Fibroblast of lung (primary cell): Measurements from ENCODE around the gene CTTNBP2NL. TPM values are rescaled to one million over a fixed set of nuclear protein-coding genes. Genes with fewer than 3 reads are reported as not detected.
A peak's percentile ranks its signal among the peaks of the same experiment; 100 is the strongest.
"Not testable (repeated sequence)": the region's sequence is repeated elsewhere in the genome, so short reads cannot be mapped to it uniquely, and the experiment has no call there.

Experiments
- DNase-seq, 2 donors: peaks; one replicate each; pipeline versions ENCODE4 v3.0.0 to v3.0.0-alpha.2; 2010; ENCODE audit warnings: low read depth in 2 of 2
- H2AFZ ChIP-seq: 2 replicates; pipeline ENCODE4 v1.5.1; 2012; ENCODE audit warnings: low read length, control low read depth, inconsistent platforms
- H3K27ac ChIP-seq: 2 replicates; pipeline ENCODE4 v1.5.1; 2011; ENCODE audit warnings: low read length, control low read depth; ENCODE audit not compliant: insufficient read depth
- H3K27me3 ChIP-seq: 2 replicates; pipeline ENCODE4 v1.5.1; 2011; ENCODE audit warnings: mild to moderate bottlenecking, low read length; ENCODE audit not compliant: control insufficient read depth, insufficient read depth
- H3K36me3 ChIP-seq: 2 replicates; pipeline ENCODE4 v1.5.1; 2011; ENCODE audit warnings: low read length; ENCODE audit not compliant: control insufficient read depth, insufficient read depth
- H3K4me1 ChIP-seq: 2 replicates; pipeline ENCODE4 v1.5.1; 2011; ENCODE audit warnings: low read length; ENCODE audit not compliant: control insufficient read depth, insufficient read depth; ENCODE audit errors: extremely low read depth
- H3K4me2 ChIP-seq: 2 replicates; pipeline ENCODE4 v1.5.1; 2011; ENCODE audit warnings: low read length, control low read depth; ENCODE audit not compliant: insufficient read depth; ENCODE audit errors: extremely low read depth
- H3K4me3 ChIP-seq, 4 experiments: fragments of 200-600 bp in 1 of 4; sonication (generic) in 1 of 4; replicated peaks in 1 of 4; 2 replicates each; pipeline ENCODE4 v1.5.1; 2011 to 2016; ENCODE audit warnings: low read length in 4 of 4, low read depth in 3 of 4, mild to moderate bottlenecking in 3 of 4, control low read depth in 2 of 4, inconsistent platforms in 1 of 4, mixed read lengths in 1 of 4; ENCODE audit not compliant: insufficient read depth in 1 of 4; ENCODE audit errors: control extremely low read depth in 1 of 4
- H3K79me2 ChIP-seq: 2 replicates; pipeline ENCODE4 v1.5.1; 2012; ENCODE audit warnings: mild to moderate bottlenecking, low read length, inconsistent platforms; ENCODE audit not compliant: control insufficient read depth, insufficient read depth
- H3K9ac ChIP-seq: 2 replicates; pipeline ENCODE4 v1.5.1; 2011; ENCODE audit warnings: mild to moderate bottlenecking, low read length, control low read depth; ENCODE audit not compliant: insufficient read depth
- H3K9me3 ChIP-seq: 2 replicates; pipeline ENCODE4 v1.5.1; 2012; ENCODE audit warnings: low read depth, low read length; ENCODE audit not compliant: control insufficient read depth, insufficient read depth
- H4K20me1 ChIP-seq: 2 replicates; pipeline ENCODE4 v1.5.1; 2011; ENCODE audit warnings: low read length; ENCODE audit not compliant: control insufficient read depth, insufficient read depth; ENCODE audit errors: extremely low read depth
- CTCF ChIP-seq, 2 donors: IDR thresholded peaks in 1 of 2; conservative IDR thresholded peaks in 1 of 2; 1 replicate in 1 of 2; 2 replicates in 1 of 2; pipeline ENCODE4 v1.5.1; 2011 to 2012; ENCODE audit warnings: low read length in 2 of 2, control low read depth in 1 of 2, inconsistent platforms in 1 of 2, low read depth in 1 of 2, mild to moderate bottlenecking in 1 of 2
- EZH2 ChIP-seq: IDR thresholded peaks from 2 replicates; pipeline ENCODE4 v1.5.1; 2012; ENCODE audit warnings: low read length, control low read depth, mild to moderate bottlenecking; ENCODE audit errors: missing control alignments
- polyA plus RNA-seq, 2 donors: library from polyadenylated mRNA; depleted of rRNA in 1 of 2; stranded (reverse) in 1 of 2; unstranded in 1 of 2; fragments of >200 nt; gene quantifications; 2 replicates each; pipeline ENCODE4 v1.2.1, GENCODE V29; 2011 to 2012; ENCODE audit warnings: missing spikeins in 1 of 2
- total RNA-seq: library from RNA; depleted of rRNA; stranded (reverse); fragments of >200 nt; gene quantifications from 2 replicates; pipeline ENCODE4 v1.2.1, GENCODE V29; 2014

Gene CTTNBP2NL
- total and polyA plus RNA-seq, 2 donors (not counting 1 experiment from before 2014, with no cell fraction given), result 18.5 to 26.8 TPM

- Histone ChIP-seq H3K4me1 (peaks cover 26% of the 10 kb centered on the region), H3K27ac (no peak overlapping the region), H3K9me3 (no peaks in the 10 kb centered on the region), H3K4me3 (no peak overlapping the region), H3K36me3 (no peaks in the 10 kb centered on the region), H4K20me1 (no peaks in the 10 kb centered on the region), H3K9ac (no peak overlapping the region), H3K79me2 (peaks cover 70% of the 10 kb centered on the region), H3K4me2 (no peak overlapping the region), H3K27me3 (no peaks in the 10 kb centered on the region), H2AFZ (no peak overlapping the region)
- no peak for TF ChIP-seq EZH2
- TF ChIP-seq CTCF (conservative IDR thresholded peaks at IDR 0.05 in 1 of 2, IDR thresholded peaks at IDR 0.05 in 1 of 2; ENCODE audit: low read depth in 1 of 2, low read length in 2 of 2), result no peak
- DNase-seq, result no peak
Measured at GRCh38 chr1:112399456-112399855, 3.4 kb downstream of the CTTNBP2NL start.

- H3K27me3 ChIP-seq, H4K20me1 ChIP-seq, H3K36me3 ChIP-seq, DNase-seq, H3K9ac ChIP-seq, H3K9me3 ChIP-seq, H3K27ac ChIP-seq, H2AFZ ChIP-seq, H3K4me3 ChIP-seq: not testable (repeated sequence)
- H3K4me1 ChIP-seq, result peaks cover 21% of the 10 kb centered on the region
- H3K79me2 ChIP-seq, result peaks cover 80% of the 10 kb centered on the region
- H3K4me2 ChIP-seq, result peak overlapping the region; percentile 13
Measured at GRCh38 chr1:112400706-112401105, 4.7 kb downstream of the CTTNBP2NL start.

GRCh38 chr1:112402682-112403643 is 6.9 kb downstream of the CTTNBP2NL start:
- H3K27ac ChIP-seq, result peak overlapping the region; percentile 75
- H3K4me1 ChIP-seq, result peaks cover 23% of the 10 kb centered on the region
- H3K79me2 ChIP-seq, result peaks cover 82% of the 10 kb centered on the region
- no peaks in the 10 kb centered on the region for H4K20me1 ChIP-seq
- no peak overlapping the region for H3K4me3 ChIP-seq
- DNase-seq, result peak; percentile 47 to 64
- TF ChIP-seq CTCF (conservative IDR thresholded peaks at IDR 0.05 in 1 of 2, IDR thresholded peaks at IDR 0.05 in 1 of 2; ENCODE audit: low read depth in 1 of 2, low read length in 2 of 2) (no peak), EZH2 (no peak)
- no peaks in the 10 kb centered on the region for H3K9me3 ChIP-seq
- no peaks in the 10 kb centered on the region for H3K36me3 ChIP-seq
- no peak overlapping the region for H2AFZ ChIP-seq
- H3K27me3 ChIP-seq, result no peaks in the 10 kb centered on the region
- no peak overlapping the region for H3K9ac ChIP-seq
- H3K4me2 ChIP-seq, result peak overlapping the region; percentile 42
